MM.1S (cell line): ENCODE measurements around the gene ZNF521.

Source experiments
- CTCF ChIP-seq: fragments of 300-600 bp; sonication (generic); IDR thresholded peaks from 2 replicates; pipeline ENCODE4 v1.5.1; 2016; ENCODE audit warnings: antibody characterized with exemption, low read length, mixed read lengths
- EZH2phosphoT487 ChIP-seq: fragments of 300-600 bp; sonication (generic); IDR thresholded peaks from 2 replicates; pipeline ENCODE4 v1.6.1; 2018; ENCODE audit warnings: antibody characterized with exemption, low read length

GRCh38 chr18:25353080-25353479 lies 1.1 kb upstream of the ZNF521 start:
- no peak for TF ChIP-seq EZH2phosphoT487
- TF ChIP-seq CTCF: no peak
